NT2/D1 (cell line): ENCODE data around the gene AMPD3.

ENCODE experiments used
- DNase-seq: peaks from one replicate; pipeline ENCODE4 v3.0.0-alpha.2; 2011; ENCODE audit warnings: low read depth, low spot score
- H3K27me3 ChIP-seq: 2 replicates; pipeline ENCODE4 v1.6.0; 2011; ENCODE audit warnings: mild to moderate bottlenecking; ENCODE audit not compliant: insufficient read length, insufficient read depth
- H3K36me3 ChIP-seq: 2 replicates; pipeline ENCODE4 v1.6.1; 2011; ENCODE audit warnings: mild to moderate bottlenecking, low read length, mixed read lengths; ENCODE audit not compliant: insufficient read depth, insufficient read length
- H3K4me1 ChIP-seq: 2 replicates; pipeline ENCODE4 v1.5.1; 2011; ENCODE audit not compliant: insufficient read depth, insufficient read length
- H3K4me3 ChIP-seq: 2 replicates; pipeline ENCODE4 v1.5.1; 2011; ENCODE audit warnings: low read depth; ENCODE audit not compliant: insufficient read length
- H3K9ac ChIP-seq: 2 replicates; pipeline ENCODE4 v1.6.0; 2011; ENCODE audit warnings: low read depth; ENCODE audit not compliant: insufficient read length
- H3K9me3 ChIP-seq: 2 replicates; pipeline ENCODE4 v1.5.1; 2011; ENCODE audit warnings: mild to moderate bottlenecking, low read length; ENCODE audit not compliant: insufficient read depth
- SUZ12 ChIP-seq: IDR thresholded peaks from 2 replicates; pipeline ENCODE4 v1.6.1; 2011; ENCODE audit not compliant: insufficient read length, insufficient read depth; ENCODE audit errors: extremely low read depth
- YY1 ChIP-seq: IDR thresholded peaks from 2 replicates; pipeline ENCODE4 v1.6.1; 2011; ENCODE audit not compliant: insufficient read length, insufficient read depth
- ZNF274 ChIP-seq: IDR thresholded peaks from 2 replicates; pipeline ENCODE4 v1.6.1; 2011; ENCODE audit warnings: mild to moderate bottlenecking, low read depth, low read length

Gene AMPD3

GRCh38 chr11:10544491-10545465 lies 89.7 kb downstream of the AMPD3 start:
- H3K9me3 ChIP-seq: peaks cover 16% of the 10 kb centered on the region; the same call in 1 of the 2 replicates
- no peak overlapping the region for H3K4me3 ChIP-seq
- TF ChIP-seq YY1: no peak
- no peak for DNase-seq
- H3K9ac ChIP-seq: no peak overlapping the region
- H3K4me1 ChIP-seq: no peaks in the 10 kb centered on the region
- peaks cover 11% of the 10 kb centered on the region for H3K27me3 ChIP-seq
- H3K36me3 ChIP-seq: no peaks in the 10 kb centered on the region

GRCh38 chr11:10550503-10551289 lies 95.6 kb downstream of the AMPD3 start:
- Histone ChIP-seq H3K36me3 (no peaks in the 10 kb centered on the region), H3K4me3 (no peak overlapping the region), H3K27me3 (no peaks in the 10 kb centered on the region), H3K4me1 (no peaks in the 10 kb centered on the region), H3K9ac (no peak overlapping the region), H3K9me3 (no peaks in the 10 kb centered on the region; the same call in 1 of the 2 replicates)
- TF ChIP-seq YY1 (no peak), ZNF274 (no peak), SUZ12 (no peak)
- DNase-seq: no peak

GRCh38 chr11:10551290-10551592 lies 96.2 kb downstream of the AMPD3 start:
- Histone ChIP-seq H3K36me3 (no peaks in the 10 kb centered on the region), H3K27me3 (no peaks in the 10 kb centered on the region), H3K9me3 (no peaks in the 10 kb centered on the region), H3K4me1 (no peaks in the 10 kb centered on the region), H3K4me3 (no peak overlapping the region), H3K9ac (no peak overlapping the region)
- no peak for TF ChIP-seq YY1
- TF ChIP-seq ZNF274: no peak
- TF ChIP-seq SUZ12: no peak
- no peak for DNase-seq

GRCh38 chr11:10551845-10552352 lies 96.8 kb downstream of the AMPD3 start:
- TF ChIP-seq YY1 (no peak), ZNF274 (no peak), SUZ12 (no peak)
- Histone ChIP-seq H3K9ac (no peak overlapping the region), H3K4me3 (no peak overlapping the region), H3K4me1 (no peaks in the 10 kb centered on the region), H3K36me3 (no peaks in the 10 kb centered on the region), H3K9me3 (no peaks in the 10 kb centered on the region), H3K27me3 (no peaks in the 10 kb centered on the region)
- no peak for DNase-seq

GRCh38 chr11:10556590-10556989 lies 101.5 kb downstream of the AMPD3 start:
- H3K27me3 ChIP-seq: no peaks in the 10 kb centered on the region
- H3K4me3 ChIP-seq: no peak overlapping the region
- TF ChIP-seq YY1 (no peak), ZNF274 (no peak), SUZ12 (no peak)
- H3K36me3 ChIP-seq: no peaks in the 10 kb centered on the region
- no peak for DNase-seq
- no peaks in the 10 kb centered on the region for H3K4me1 ChIP-seq
- H3K9ac ChIP-seq: no peak overlapping the region
- H3K9me3 ChIP-seq: no peaks in the 10 kb centered on the region
